K562 (cell line): Measurements from ENCODE around the gene PCCA. TPM values are rescaled to one million over a fixed set of nuclear protein-coding genes. Genes with fewer than 3 reads are reported as not detected.

ENCODE experiments used
- ATAC-seq: fragments of 200-7000 bp; cut with Tn5 transposase; 3 replicates; pipeline ENCODE4 v1.9.1; 2020; ENCODE audit warnings: moderate library complexity
- BruUV-seq: library from RNA; stranded (reverse); fragments of 400-500 nt; replicated peaks from 2 replicates; lab custom pipeline; 2021; lab: Mats Ljungman, UMichigan
- CTCF ChIA-PET: fragments of 300-600 bp; formaldehyde crosslinking; extraction: SDS; loops from one replicate; lab custom pipeline; 2021; ENCODE audit warnings: low intra/inter-chr PET ratio; lab: Yijun Ruan, JAX
- POLR2A ChIA-PET: fragments of 300-600, 350-650 bp; sonication (Branson Sonifier 250); formaldehyde crosslinking; extraction: SDS; loops from one replicate; lab custom pipeline; 2021; ENCODE audit warnings: antibody characterized with exemption, inconsistent platforms; lab: Yijun Ruan, JAX
- DNase-seq, 4 experiments: peaks; one replicate each; pipeline versions ENCODE4 v3.0.0 to v3.0.0-alpha.2; 2011 to 2018; ENCODE audit warnings: low spot score in 3 of 4, mixed read lengths in 3 of 4; ENCODE audit errors: extremely low read depth in 1 of 4
- FAIRE-seq: peaks from 2 replicates; lab custom pipeline; 2011; peaks lifted over from hg19 to GRCh38; lab: Jason Lieb, UNC
- H2AFZ ChIP-seq: 2 replicates; pipeline ENCODE4 v1.6.0; 2011; ENCODE audit warnings: low read depth, low read length, control low read depth, inconsistent platforms
- H3K27ac ChIP-seq: fragments of 200-600 bp; 3 replicates; pipeline ENCODE4 v1.8.0; 2011; ENCODE audit warnings: low read depth, mild to moderate bottlenecking, control low read depth, inconsistent platforms, low read length, moderate library complexity, mixed read lengths; ENCODE audit errors: extremely low read depth
- H3K27me3 ChIP-seq, 2 experiments: fragments of 300-600 bp in 1 of 2; 2 replicates in 1 of 2; 3 replicates in 1 of 2; pipeline versions ENCODE4 v1.6.0 to v1.8.0; 2011; ENCODE audit warnings: inconsistent platforms in 2 of 2, low read length in 2 of 2, mild to moderate bottlenecking in 1 of 2, mixed read lengths in 1 of 2, moderate library complexity in 1 of 2; ENCODE audit not compliant: control insufficient read depth in 2 of 2, insufficient read depth in 2 of 2
- H3K36me3 ChIP-seq: fragments of 300-600 bp; 3 replicates; pipeline ENCODE4 v1.8.0; 2011; ENCODE audit warnings: mild to moderate bottlenecking, low read length, inconsistent platforms; ENCODE audit not compliant: control insufficient read depth, insufficient read depth
- H3K4me1 ChIP-seq, 2 experiments: fragments of 200-600 bp in 1 of 2; replicated peaks in 1 of 2; 2 replicates in 1 of 2; 3 replicates in 1 of 2; pipeline versions ENCODE4 v1.5.1 to v1.8.0; 2011; ENCODE audit warnings: inconsistent platforms in 2 of 2, low read length in 2 of 2, mild to moderate bottlenecking in 1 of 2, mixed read lengths in 1 of 2, moderate library complexity in 1 of 2; ENCODE audit not compliant: control insufficient read depth in 2 of 2, insufficient read depth in 2 of 2
- H3K4me2 ChIP-seq: 2 replicates; pipeline ENCODE4 v1.6.1; 2011; ENCODE audit warnings: low read length, control low read depth, inconsistent platforms, mixed read lengths; ENCODE audit not compliant: insufficient read depth
- H3K4me3 ChIP-seq: fragments of 200-600 bp; sonication (generic), shearing (Covaris generic); 2 replicates; pipeline ENCODE4 v1.5.1; 2016; ENCODE audit warnings: control low read depth, inconsistent platforms
- H3K79me2 ChIP-seq: fragments of 200-600 bp; 3 replicates; pipeline ENCODE4 v1.8.0; 2011; ENCODE audit warnings: low read length, inconsistent platforms; ENCODE audit not compliant: control insufficient read depth, insufficient read depth
- H3K9ac ChIP-seq, 2 experiments: 2 replicates each; pipeline versions ENCODE4 v1.6.0 to v1.6.1; 2011; ENCODE audit warnings: low read depth in 2 of 2, low read length in 2 of 2, control low read depth in 1 of 2, inconsistent platforms in 1 of 2, mild to moderate bottlenecking in 1 of 2, mixed read lengths in 1 of 2; ENCODE audit not compliant: insufficient read depth in 1 of 2
- H3K9me1 ChIP-seq: one replicate; pipeline ENCODE4 v1.6.0; 2011; ENCODE audit warnings: inconsistent platforms, mild to moderate bottlenecking, low read length, moderate library complexity; ENCODE audit not compliant: control insufficient read depth, insufficient read depth
- H3K9me3 ChIP-seq: replicated peaks from 2 replicates; pipeline ENCODE4 v1.5.1; 2011; ENCODE audit warnings: low read depth, low read length, inconsistent platforms; ENCODE audit not compliant: control insufficient read depth, insufficient read depth
- H4K20me1 ChIP-seq: replicated peaks from 2 replicates; pipeline ENCODE4 v1.6.1; 2011; ENCODE audit warnings: low read length, inconsistent platforms, mixed read lengths; ENCODE audit not compliant: control insufficient read depth, insufficient read depth
- AFF1 ChIP-seq, 2 experiments: fragments of 450-650 bp; IDR thresholded peaks; 2 replicates each; pipeline ENCODE4 v1.6.1; 2018; ENCODE audit warnings: mild to moderate bottlenecking in 2 of 2, low read depth in 1 of 2; ENCODE audit not compliant: partially characterized antibody in 2 of 2
- ATF7 ChIP-seq: fragments of 450-650 bp; IDR thresholded peaks from 2 replicates; pipeline ENCODE4 v1.7.1; 2014; ENCODE audit warnings: mild to moderate bottlenecking, moderate library complexity
- BACH1 ChIP-seq: fragments of 200-800 bp; sonication (Bioruptor generic); IDR thresholded peaks from 2 replicates; pipeline ENCODE4 v1.6.1; 2016; ENCODE audit warnings: missing genetic modification characterization, missing compliant biosample characterization
- CXXC5 ChIP-seq: fragments of 250-450 bp; sonication (Bioruptor Pico); IDR thresholded peaks from 2 replicates; pipeline ENCODE4 v1.8.0; 2022; ENCODE audit warnings: inconsistent platforms, mild to moderate bottlenecking, moderate library complexity
- GABPA ChIP-seq: fragments of 200-800 bp; sonication (Bioruptor generic); conservative IDR thresholded peaks from 2 replicates; pipeline ENCODE4 v1.6.1; 2016; ENCODE audit warnings: low read depth, missing genetic modification characterization, missing compliant biosample characterization
- HCFC1 ChIP-seq: IDR thresholded peaks from 2 replicates; pipeline ENCODE4 v1.6.1; 2012; ENCODE audit warnings: low read depth, low read length, improper control_type of control experiment
- MAX ChIP-seq: sonication (generic); formaldehyde crosslinking; IDR thresholded peaks from 2 replicates; pipeline ENCODE4 v1.9.0; 2022; ENCODE audit warnings: mild to moderate bottlenecking, missing genetic modification reagents
- MCM3 ChIP-seq: fragments of 450-650 bp; IDR thresholded peaks from 2 replicates; pipeline ENCODE4 v1.6.1; 2016
- PTTG1 ChIP-seq: fragments of 450-650 bp; IDR thresholded peaks from 2 replicates; pipeline ENCODE4 v1.6.1; 2016; ENCODE audit warnings: low read depth, mild to moderate bottlenecking, missing genetic modification characterization, missing compliant biosample characterization
- PURB ChIP-seq: sonication (generic); formaldehyde crosslinking; IDR thresholded peaks from 2 replicates; pipeline ENCODE4 v1.9.0; 2021; ENCODE audit warnings: low read depth, mild to moderate bottlenecking, missing genetic modification reagents
- SPI1 ChIP-seq: IDR thresholded peaks from 2 replicates; pipeline ENCODE4 v1.6.1; 2011; ENCODE audit warnings: low read depth, low read length, control low read depth, borderline replicate concordance
- TEAD2 ChIP-seq: fragments of 450-650 bp; IDR thresholded peaks from 2 replicates; pipeline ENCODE4 v1.6.1; 2016; ENCODE audit warnings: missing genetic modification characterization, control low read depth, missing compliant biosample characterization
- ZBTB43 ChIP-seq: sonication (generic); formaldehyde crosslinking; IDR thresholded peaks from 2 replicates; pipeline ENCODE4 v1.8.0; 2023; ENCODE audit warnings: mild to moderate bottlenecking, missing genetic modification reagents
- ZFP1 ChIP-seq: fragments of 450-650 bp; formaldehyde crosslinking; IDR thresholded peaks from 2 replicates; pipeline ENCODE4 v1.4.0; 2020; ENCODE audit warnings: mild to moderate bottlenecking, mixed read lengths
- ZFPM2 ChIP-seq: fragments of 250-450 bp; sonication (Bioruptor Pico); IDR thresholded peaks from 2 replicates; pipeline ENCODE4 v1.5.1; 2022; ENCODE audit warnings: mild to moderate bottlenecking
- ZNF146 ChIP-seq: IDR thresholded peaks from one replicate; pipeline ENCODE4 v1.6.1; 2018; ENCODE audit warnings: missing compliant biosample characterization; ENCODE audit not compliant: unreplicated experiment
- ZNF23 ChIP-seq: fragments of 250-450 bp; sonication (Bioruptor Pico); IDR thresholded peaks from 2 replicates; pipeline ENCODE4 v1.4.0; 2020; ENCODE audit warnings: mild to moderate bottlenecking
- ZNF282 ChIP-seq: sonication (generic); formaldehyde crosslinking; IDR thresholded peaks from 2 replicates; pipeline ENCODE4 v1.8.1; 2023; ENCODE audit warnings: missing genetic modification reagents
- ZNF644 ChIP-seq: fragments of 200-800 bp; sonication (Bioruptor generic); IDR thresholded peaks from 2 replicates; pipeline ENCODE4 v1.6.1; 2016; ENCODE audit warnings: low read depth, missing genetic modification characterization, missing compliant biosample characterization
- ZNF766 ChIP-seq: fragments of 200-800 bp; sonication (Bioruptor generic); conservative IDR thresholded peaks from 2 replicates; pipeline ENCODE4 v1.6.1; 2016; ENCODE audit warnings: missing genetic modification characterization, missing compliant biosample characterization
- WGBS: fragments of 100-300 bp; shearing (Covaris generic); methylation state at CpG from one replicate; pipeline ENCODE4 v1.1.6; 2016; ENCODE audit warnings: low coverage, mixed read lengths; ENCODE audit not compliant: insufficient coverage; ENCODE audit errors: missing lambda C conversion rate; 5-methylcytosine and 5-hydroxymethylcytosine counted together
- in situ Hi-C: fragments of 300-500 bp; cut with MboI; formaldehyde crosslinking; loops from 4 replicates; pipeline ENCODE4 v1.15.0; 2018; ENCODE audit warnings: inconsistent platforms, mixed read lengths
- intact Hi-C: fragments of 100-400 bp; cut with micrococcal nuclease; formaldehyde crosslinking; loops from 2 replicates; pipeline ENCODE4 v1.14.2; 2022
- polyA plus RNA-seq, 8 experiments: library from polyadenylated mRNA; depleted of rRNA in 4 of 8; stranded (reverse) in 5 of 8; unstranded in 3 of 8; fragments of >200 nt; fragmentation: Nextera tagmentation in 2 of 8; fragmentation: Illumina TruSeq in 1 of 8; extraction: Ambion mirVana in 2 of 8; extraction: Trizol in 1 of 8; gene quantifications; 2 replicates each; pipeline versions ENCODE4 v1.2.1 to v1.2.3, GENCODE V29; 2011 to 2014; ENCODE audit warnings: inconsistent platforms in 1 of 8, missing spikeins in 1 of 8
- total RNA-seq, 7 experiments: library from RNA; depleted of rRNA in 6 of 7; stranded (reverse); fragments of >200 nt in 6 of 7; fragmentation: Illumina TruSeq in 2 of 7; extraction: Trizol in 2 of 7; gene quantifications; 2 replicates each; pipeline versions ENCODE4 v1.2.1 to v1.2.3, GENCODE V29; 2011 to 2021; ENCODE audit warnings: low replicate concordance in 1 of 7

Gene PCCA
- total and polyA plus RNA-seq, 9 of the 15 experiments (the other 6 are each of a cell fraction or from before 2014, with no cell fraction given) = 5.2 to 14.1 (median 9.7) TPM

- no peaks in the 10 kb centered on the region for H3K9me1 ChIP-seq
- FAIRE-seq = no peak
- no peak overlapping the region for H3K27ac ChIP-seq
- H4K20me1 ChIP-seq = no peaks in the 10 kb centered on the region
- no peak overlapping the region for H3K9ac ChIP-seq
- DNase-seq = no peak
- H3K9me3 ChIP-seq = no peaks in the 10 kb centered on the region
- H3K4me1 ChIP-seq = no peaks in the 10 kb centered on the region; a peak in 1 of 5 replicates
- no peak overlapping the region for H2AFZ ChIP-seq
- CTCF ChIA-PET = no interaction called here
- no TSS peak for BruUV-seq
- in situ Hi-C loops (no loop called here), intact Hi-C loops (no loop called here)
- H3K4me3 ChIP-seq = no peak overlapping the region
- 0 out of 3 replicates have a peak, but pooled peaks cover 2% of the 10 kb centered on the region for H3K36me3 ChIP-seq
- POLR2A ChIA-PET = no interaction called here
- no peak overlapping the region for H3K4me2 ChIP-seq
- TF ChIP-seq ZFPM2 (CRISPR knock-in tag) (no peak), AFF1 (IDR thresholded peaks at IDR 0.05; ENCODE audit: low read depth in 1 of 2, partially characterized antibody in 2 of 2) (no peak), BACH1 (no peak), PURB (CRISPR knock-in tag) (no peak), TEAD2 (tag) (no peak), ZBTB43 (CRISPR knock-in tag) (no peak), ZNF146 (CRISPR knock-in tag) (no peak), ZNF282 (CRISPR knock-in tag) (no peak), SPI1 (no peak), ZFP1 (no peak), HCFC1 (no peak), ZNF766 (CRISPR knock-in tag) (no peak), CXXC5 (CRISPR knock-in tag) (no peak), MAX (CRISPR knock-in tag) (no peak), ZNF23 (CRISPR knock-in tag) (no peak), GABPA (tag) (no peak), PTTG1 (tag) (no peak), ATF7 (no peak), MCM3 (no peak), ZNF644 (tag) (no peak)
- H3K79me2 ChIP-seq = no peaks in the 10 kb centered on the region
- H3K27me3 ChIP-seq = no peaks in the 10 kb centered on the region
- ATAC-seq = no peak
- 79% methylated on average over 6 of the region's 6 CpGs for WGBS
Measured at GRCh38 chr13:100154842-100155416, 66.0 kb downstream of the PCCA start.
